GM18498 (cell line): ENCODE measurements around the gene TUBD1.

Source experiments
- ATAC-seq: cut with Tn5 transposase; IDR thresholded peaks from one replicate; pipeline ENCODE4 v1.9.1; 2021; ENCODE audit warnings: mild to moderate bottlenecking, moderate library complexity; ENCODE audit not compliant: unreplicated experiment

TUBD1 gene

GRCh38 chr17:59826706-59827453 is 65.9 kb downstream of the TUBD1 start:
- no peak for ATAC-seq

- no peak for ATAC-seq
These were observed 67.0 kb downstream of the TUBD1 start for GRCh38 chr17:59825533-59826322.

GRCh38 chr17:59815965-59816364 is 76.8 kb downstream of the TUBD1 start:
- no peak for ATAC-seq

GRCh38 chr17:59814685-59815084 is 78.1 kb downstream of the TUBD1 start:
- no peak for ATAC-seq

GRCh38 chr17:59814276-59814675 is 78.5 kb downstream of the TUBD1 start:
- ATAC-seq: no peak

- no peak for ATAC-seq
These were observed 80.6 kb downstream of the TUBD1 start for GRCh38 chr17:59812139-59812538.

GRCh38 chr17:59811209-59811608 is 81.5 kb downstream of the TUBD1 start:
- no peak for ATAC-seq

- ATAC-seq: no peak
These were observed 81.9 kb downstream of the TUBD1 start for GRCh38 chr17:59810894-59811153.
